AG08395 (cell line): ENCODE data around the gene MTUS2.
A peak's percentile ranks its signal among the peaks of the same experiment; 100 is the strongest.

ENCODE experiments used
- DNase-seq: peaks from one replicate; pipeline ENCODE4 v3.0.0; 2012; ENCODE audit warnings: mixed read lengths, low spot score

The MTUS2 gene

GRCh38 chr13:29508130-29508875 is 688.2 kb downstream of the MTUS2 start:
- DNase-seq: peak; percentile 87

GRCh38 chr13:29508876-29509252 is 688.7 kb downstream of the MTUS2 start:
- DNase-seq: no peak

- DNase-seq: no peak
Measured at GRCh38 chr13:29509999-29510589, 690.0 kb downstream of the MTUS2 start.

GRCh38 chr13:29510651-29511084 is 690.5 kb downstream of the MTUS2 start:
- DNase-seq: no peak

- no peak for DNase-seq
Measured at GRCh38 chr13:29511106-29511796, 691.1 kb downstream of the MTUS2 start.

- DNase-seq: peak; percentile 47
Measured at GRCh38 chr13:29511980-29512379, 691.8 kb downstream of the MTUS2 start.

GRCh38 chr13:29513002-29513980 is 693.2 kb downstream of the MTUS2 start:
- no peak for DNase-seq

- DNase-seq: peak; percentile 56
Measured at GRCh38 chr13:29513981-29514719, 694.0 kb downstream of the MTUS2 start.

- no peak for DNase-seq
Measured at GRCh38 chr13:29514720-29515310, 694.7 kb downstream of the MTUS2 start.

- DNase-seq: no peak
Measured at GRCh38 chr13:29515372-29515771, 695.2 kb downstream of the MTUS2 start.

GRCh38 chr13:29516012-29516411 is 695.9 kb downstream of the MTUS2 start:
- no peak for DNase-seq

- DNase-seq: no peak
Measured at GRCh38 chr13:29516880-29517279, 696.7 kb downstream of the MTUS2 start.

- DNase-seq: no peak
Measured at GRCh38 chr13:29519921-29520320, 699.8 kb downstream of the MTUS2 start.

GRCh38 chr13:29520671-29521070 is 700.5 kb downstream of the MTUS2 start:
- DNase-seq: peak; percentile 82

GRCh38 chr13:29521336-29521735 is 701.2 kb downstream of the MTUS2 start:
- DNase-seq: no peak

- DNase-seq: peak; percentile 93
Measured at GRCh38 chr13:29522044-29522685, 702.0 kb downstream of the MTUS2 start.

- no peak for DNase-seq
Measured at GRCh38 chr13:29523199-29523961, 703.2 kb downstream of the MTUS2 start.

GRCh38 chr13:29524176-29524575 is 704.0 kb downstream of the MTUS2 start:
- DNase-seq: no peak

GRCh38 chr13:29524641-29525040 is 704.5 kb downstream of the MTUS2 start:
- no peak for DNase-seq

GRCh38 chr13:29525757-29526156 is 705.6 kb downstream of the MTUS2 start:
- DNase-seq: no peak
